Measurements from ENCODE around the gene E2F7.
A peak's percentile ranks its signal among the peaks of the same experiment; 100 is the strongest.
"Not testable (repeated sequence)": the region's sequence is repeated elsewhere in the genome, so short reads cannot be mapped to it uniquely, and the experiment has no call there.

E2F7 gene, protein sequence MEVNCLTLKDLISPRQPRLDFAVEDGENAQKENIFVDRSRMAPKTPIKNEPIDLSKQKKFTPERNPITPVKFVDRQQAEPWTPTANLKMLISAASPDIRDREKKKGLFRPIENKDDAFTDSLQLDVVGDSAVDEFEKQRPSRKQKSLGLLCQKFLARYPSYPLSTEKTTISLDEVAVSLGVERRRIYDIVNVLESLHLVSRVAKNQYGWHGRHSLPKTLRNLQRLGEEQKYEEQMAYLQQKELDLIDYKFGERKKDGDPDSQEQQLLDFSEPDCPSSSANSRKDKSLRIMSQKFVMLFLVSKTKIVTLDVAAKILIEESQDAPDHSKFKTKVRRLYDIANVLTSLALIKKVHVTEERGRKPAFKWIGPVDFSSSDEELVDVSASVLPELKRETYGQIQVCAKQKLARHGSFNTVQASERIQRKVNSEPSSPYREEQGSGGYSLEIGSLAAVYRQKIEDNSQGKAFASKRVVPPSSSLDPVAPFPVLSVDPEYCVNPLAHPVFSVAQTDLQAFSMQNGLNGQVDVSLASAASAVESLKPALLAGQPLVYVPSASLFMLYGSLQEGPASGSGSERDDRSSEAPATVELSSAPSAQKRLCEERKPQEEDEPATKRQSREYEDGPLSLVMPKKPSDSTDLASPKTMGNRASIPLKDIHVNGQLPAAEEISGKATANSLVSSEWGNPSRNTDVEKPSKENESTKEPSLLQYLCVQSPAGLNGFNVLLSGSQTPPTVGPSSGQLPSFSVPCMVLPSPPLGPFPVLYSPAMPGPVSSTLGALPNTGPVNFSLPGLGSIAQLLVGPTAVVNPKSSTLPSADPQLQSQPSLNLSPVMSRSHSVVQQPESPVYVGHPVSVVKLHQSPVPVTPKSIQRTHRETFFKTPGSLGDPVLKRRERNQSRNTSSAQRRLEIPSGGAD

DNA sequence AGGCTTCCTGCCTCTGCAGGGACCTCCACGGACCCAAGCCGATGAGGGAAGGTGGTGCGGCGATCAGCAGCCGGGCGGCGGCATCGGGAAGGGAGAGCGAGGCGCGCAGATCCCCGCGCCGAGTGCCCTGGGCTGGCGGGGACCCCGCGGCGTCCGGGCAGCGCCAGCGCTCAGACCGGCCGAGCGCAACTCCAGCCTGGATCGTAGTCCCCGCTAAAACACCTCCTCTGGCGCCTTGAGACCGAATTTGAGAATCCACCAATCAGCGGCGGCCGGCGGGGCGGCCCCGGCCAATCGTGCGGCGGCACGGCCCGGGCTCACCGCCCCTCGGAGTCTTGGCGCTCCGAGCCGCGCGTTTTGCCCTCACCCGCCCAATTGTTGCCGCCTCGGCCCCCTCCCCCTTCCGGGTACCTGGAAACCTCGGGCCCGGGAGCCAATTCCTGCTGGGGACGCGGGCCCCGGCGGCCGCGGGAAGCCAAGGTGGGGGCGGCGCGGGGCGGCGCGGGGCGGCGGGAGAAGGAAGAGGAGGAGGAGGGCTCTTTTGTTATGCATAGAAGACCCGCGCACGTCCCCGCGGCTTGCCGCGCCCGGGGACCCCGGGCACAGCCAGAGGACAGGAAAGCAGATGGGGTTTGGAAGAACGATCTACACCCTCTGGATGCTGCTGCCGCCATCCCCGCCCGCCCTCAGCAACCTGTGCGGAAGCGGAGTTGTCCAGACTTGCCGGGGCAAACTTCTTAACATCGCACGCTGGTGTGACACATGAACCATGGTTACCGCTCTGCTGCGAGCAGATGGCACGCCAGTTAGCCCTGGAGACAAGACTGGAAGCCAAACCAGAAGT is at the start of gene E2F7:
E2F7 (minus strand) TSS at position 209 of the 844 bp plus-strand sequence. CDS start 934 bp downstream, outside the sequence.
- peak; percentile 97 for DNase-seq

DNA sequence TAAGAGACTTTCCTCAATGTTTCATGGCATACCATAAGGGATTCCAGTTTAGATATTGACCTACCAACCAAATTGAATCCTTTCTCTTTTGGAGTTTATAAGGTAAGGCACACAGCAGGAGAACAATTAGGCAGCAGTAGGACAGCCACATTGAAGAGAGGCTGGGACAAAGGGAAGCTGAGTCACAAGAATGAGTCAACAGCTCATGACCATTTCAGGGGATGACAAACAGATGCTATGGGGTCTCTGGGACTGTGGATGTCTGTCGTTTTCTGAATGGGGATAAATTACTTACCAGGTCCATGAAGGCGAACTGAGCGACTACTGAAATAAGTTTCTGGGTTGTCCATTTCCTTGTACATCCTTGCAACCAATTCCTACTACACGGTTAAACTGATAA is 48.6 kb upstream of the E2F7 start:
- no peak for DNase-seq

DNA sequence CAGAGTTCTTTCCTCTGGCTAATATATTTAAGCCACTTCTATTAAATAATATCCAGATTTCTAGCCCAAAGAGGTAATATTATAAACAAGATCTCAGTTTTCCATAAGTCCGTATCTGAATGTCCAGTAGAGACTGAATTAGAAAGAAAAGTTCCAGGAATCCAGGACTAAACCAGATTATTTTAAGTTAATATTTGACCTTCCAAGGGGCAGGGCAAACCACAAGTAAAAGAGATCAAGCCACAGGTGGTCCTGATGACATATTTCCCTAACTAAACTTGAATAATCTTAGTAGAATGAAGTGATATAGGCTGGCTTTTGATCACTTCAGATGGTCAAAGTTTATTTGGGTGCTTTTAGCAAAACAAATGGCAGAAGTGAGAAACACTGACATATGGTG is 43.3 kb upstream of the E2F7 start:
- DNase-seq: no peak

DNA sequence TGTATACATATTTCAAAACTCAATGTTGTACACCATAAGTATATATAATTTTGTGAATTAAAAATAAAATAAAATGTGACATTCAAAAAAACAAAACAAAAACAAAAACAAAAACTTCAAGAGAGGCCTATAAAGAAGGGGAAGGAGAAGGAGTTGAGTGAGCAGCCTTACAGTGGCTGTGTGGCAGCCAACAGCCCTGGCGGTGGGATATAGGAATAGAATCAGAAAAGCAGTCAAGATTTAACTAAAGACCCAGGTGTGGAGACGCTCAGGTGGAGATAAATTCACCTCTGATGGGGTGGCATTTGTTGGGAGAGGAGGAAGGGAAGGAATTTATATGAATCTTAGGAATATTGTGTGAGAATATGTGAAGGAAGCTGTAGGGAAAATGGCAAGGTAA is 41.8 kb upstream of the E2F7 start:
- no peak for DNase-seq

DNA sequence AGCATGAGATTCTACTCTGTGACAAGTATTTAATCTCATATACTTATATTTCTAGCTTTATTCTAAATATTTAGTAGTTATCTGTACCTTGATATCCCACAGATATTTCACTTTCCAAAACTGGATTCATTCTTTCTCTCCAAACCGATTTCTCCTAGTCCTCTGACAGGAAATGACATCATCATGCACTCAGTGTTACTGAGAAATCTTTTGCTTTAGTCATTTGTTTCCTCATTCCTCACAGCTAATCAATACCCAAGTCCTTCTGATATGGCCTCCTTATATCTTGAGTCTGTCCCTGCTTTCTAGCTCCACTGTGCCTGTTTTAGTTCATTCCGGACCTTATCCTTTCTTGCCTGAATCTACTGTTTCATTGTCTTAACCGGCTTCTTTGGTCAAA is 39.4 kb upstream of the E2F7 start:
- DNase-seq: no peak

DNA sequence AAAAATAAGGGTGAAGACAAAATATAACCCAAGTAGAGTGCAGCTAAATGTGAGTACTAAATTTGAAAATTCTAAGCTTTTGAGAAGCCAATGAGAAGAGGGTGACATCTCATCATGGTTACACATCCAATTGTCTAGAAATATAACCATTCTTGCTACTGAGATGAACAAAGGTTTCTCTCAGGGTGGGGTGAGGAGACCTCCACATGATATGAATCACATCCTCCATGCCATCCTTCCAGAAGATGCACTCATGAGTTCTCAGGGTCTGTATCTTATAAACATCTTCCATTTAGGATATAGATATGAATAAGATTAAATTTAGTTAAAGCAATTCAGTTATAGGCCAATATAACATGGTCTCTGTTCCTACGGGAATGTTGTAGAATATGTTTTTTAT is 38.9 kb upstream of the E2F7 start:
- no peak for DNase-seq

DNA sequence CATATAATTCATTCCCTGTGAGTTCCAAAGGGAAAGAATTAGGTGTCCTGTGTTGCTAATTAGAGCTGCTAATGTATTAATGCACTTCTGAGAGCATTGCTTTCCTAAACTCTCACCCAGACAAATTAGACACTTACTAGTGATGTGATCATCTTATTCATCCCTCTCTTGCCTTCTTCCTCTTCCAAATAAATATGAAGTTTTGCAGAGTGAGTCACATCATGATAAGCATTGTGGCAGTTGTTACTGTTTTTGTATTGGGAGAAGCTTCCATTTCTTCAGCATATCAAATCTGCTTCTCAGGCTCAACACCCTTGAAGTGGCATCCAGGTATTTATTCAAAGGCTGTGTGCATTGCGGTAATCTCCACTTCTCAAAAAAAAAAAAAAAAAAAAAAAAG is 37.3 kb upstream of the E2F7 start:
- no peak for DNase-seq

DNA sequence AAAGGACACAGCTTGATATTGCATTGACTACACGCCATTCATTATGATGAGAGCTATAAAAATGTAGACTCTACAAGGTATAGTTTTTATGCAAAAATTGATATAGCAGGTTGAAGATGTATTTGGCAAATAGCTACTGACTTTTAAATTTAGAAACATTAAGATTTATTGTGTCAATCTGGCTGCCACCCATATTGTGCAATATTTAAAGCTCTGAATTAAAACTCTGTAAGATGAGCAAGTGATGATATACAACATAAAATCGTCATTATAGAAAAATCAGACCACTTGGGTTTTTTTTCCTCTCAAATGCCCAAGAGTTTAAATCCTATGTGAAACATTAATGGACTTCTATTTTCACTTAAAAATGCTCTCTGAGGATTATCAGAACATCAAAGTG is 36.8 kb upstream of the E2F7 start:
- no peak for DNase-seq

DNA sequence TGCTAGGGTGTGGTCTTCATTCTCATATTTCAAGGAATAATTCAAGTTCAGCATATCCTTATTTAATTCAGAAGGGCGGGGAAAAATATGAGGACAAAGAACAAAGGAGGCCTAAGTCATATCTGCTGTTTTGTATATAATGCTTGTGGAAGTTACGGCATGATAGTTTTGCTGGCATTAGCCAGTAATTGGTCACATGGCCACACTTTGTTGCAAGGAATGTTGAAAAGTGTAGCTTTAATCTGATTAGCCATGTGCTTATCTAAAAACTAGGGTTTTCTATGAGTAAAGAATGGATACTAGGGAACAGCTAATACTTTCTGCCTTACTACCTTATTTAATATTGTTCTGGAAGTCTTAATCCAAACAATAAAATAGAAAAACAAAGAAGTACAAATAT is 34.4 kb upstream of the E2F7 start:
- no peak for DNase-seq

DNA sequence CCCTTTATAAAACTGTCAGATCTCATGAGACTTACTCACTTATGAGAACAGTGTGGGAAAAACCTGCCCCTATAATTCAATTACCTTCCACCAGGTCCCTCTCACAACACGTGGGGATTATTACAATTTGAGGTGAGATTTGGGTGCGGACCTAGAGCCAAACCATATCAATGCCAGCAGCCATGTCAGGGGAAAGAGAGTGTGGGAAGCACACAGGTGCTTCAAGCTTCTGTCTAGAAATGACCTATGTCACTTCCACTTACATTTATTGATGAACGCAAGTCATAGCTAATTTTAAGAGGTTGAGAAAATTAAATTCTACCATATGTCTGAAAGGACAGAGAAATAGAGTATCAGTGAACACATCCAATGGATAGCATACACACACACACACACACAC is 32.5 kb upstream of the E2F7 start:
- no peak for DNase-seq

DNA sequence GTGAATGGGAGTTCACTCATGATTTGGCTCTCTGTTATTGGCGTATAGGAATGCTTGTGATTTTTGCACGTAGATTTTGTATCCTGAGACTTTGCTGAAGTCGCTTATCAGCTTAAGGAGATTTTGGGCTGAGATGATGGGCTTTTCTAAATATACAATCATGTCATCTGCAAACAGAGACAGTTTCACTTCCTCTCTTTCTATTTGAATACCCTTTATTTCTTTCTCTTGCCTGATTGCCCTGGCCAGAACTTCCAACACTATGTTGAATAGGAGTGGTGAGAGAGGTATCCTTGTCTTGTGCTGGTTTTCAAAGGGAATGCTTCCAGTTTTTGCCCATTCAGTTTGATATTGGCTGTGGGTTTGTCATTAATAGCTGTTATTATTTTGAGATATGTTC is 26.9 kb upstream of the E2F7 start:
- not testable (repeated sequence) for DNase-seq

DNA sequence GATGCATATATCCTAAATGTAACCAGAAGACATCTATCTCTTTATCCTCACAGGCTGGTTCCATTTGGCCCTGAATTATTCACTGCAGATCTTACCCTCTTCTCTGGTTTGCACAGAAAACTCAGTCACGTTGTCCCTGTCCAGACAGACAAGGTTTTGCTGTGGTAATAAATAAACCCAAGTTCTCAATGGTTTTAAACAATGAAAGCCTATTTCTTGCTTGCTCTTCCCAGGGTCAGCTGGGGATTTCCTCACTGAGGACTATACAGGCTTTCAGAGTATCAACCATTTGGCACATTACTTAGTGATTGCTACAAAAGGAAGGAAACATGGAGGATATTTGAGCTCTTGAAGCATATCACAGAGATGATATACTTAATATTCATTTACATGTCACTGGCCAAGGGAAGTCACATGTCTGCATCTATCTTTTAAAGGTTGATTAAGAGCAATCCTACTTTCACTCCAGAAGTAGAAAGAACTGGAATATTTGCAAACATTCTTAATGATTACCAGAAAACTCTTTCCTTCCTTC is 24.4 kb upstream of the E2F7 start:
- DNase-seq: no peak

DNA sequence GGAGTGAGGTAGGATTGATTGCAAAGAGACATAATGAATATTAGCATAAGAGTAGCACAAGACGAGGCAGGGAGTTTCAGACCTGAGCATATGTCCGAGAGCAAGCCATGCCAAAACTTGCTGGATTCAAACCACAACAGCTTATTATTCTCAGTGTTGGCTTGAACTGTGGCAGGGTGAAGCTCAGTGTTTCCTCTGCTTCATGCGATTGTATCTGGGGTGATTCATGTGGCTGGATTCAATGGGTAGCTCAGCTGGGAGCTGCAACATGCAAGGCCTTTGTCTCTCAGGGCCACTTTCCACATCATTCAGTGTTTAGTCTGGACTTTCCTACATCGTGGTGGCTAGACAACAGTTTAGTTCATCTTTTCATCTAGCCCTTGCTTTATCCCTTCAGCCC is 22.1 kb upstream of the E2F7 start:
- no peak for DNase-seq

DNA sequence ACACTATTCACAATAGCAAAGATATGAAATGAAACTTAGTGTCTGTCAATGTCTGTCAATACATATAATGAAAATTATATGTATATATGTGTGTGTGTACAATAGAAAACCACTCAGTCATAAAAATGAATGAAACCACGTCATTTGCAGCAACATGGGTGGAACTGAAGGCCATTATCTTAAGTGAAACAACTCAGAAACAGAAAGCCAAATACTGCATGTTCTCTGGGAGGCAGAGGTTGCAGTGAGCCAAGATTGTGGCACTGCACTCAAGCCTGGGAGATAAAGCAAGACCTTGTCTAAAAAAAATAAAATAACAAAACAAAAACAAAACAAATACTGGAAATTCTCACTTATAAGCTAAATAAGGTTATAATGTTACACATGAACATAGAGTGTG is 16.7 kb upstream of the E2F7 start:
- DNase-seq: no peak

DNA sequence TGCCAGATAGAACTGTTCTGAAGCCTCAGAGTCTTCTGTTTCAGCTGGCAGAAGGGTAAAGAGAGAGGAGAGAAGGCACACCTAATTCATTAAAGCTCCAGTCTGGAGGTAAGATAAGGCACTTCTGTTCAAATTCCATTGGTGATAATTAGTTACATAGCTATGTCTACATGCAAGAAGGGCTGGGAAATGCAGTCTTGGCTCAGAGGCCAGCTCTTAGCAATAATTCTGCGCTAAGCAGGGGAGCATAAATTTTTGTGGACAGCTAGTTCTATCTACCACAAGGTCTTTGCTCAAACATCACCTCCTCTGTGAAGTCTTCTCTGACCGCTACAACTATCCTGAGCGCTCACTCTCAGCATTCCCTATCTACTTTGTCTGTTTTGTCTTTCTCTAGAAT is 14.3 kb upstream of the E2F7 start:
- DNase-seq: no peak

DNA sequence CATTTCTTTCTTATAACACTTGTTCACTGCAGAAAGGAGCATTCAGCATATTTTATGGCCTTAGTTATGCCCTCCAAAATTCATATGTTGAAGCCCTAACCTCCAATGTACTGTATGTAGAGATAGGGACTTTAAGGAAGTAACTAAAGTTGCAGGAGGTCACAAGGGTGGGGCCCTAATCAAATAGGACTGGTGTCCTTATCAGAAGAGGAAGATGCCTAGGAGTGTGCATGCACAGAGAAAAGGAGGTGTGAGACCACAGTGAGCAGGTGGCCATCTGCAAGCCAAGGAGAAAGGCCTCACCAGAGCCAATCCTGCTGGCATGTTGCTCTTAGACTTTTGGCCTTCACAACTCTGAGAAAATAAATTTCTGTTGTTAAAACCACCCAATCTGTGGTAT is 12.9 kb upstream of the E2F7 start:
- DNase-seq: no peak

DNA sequence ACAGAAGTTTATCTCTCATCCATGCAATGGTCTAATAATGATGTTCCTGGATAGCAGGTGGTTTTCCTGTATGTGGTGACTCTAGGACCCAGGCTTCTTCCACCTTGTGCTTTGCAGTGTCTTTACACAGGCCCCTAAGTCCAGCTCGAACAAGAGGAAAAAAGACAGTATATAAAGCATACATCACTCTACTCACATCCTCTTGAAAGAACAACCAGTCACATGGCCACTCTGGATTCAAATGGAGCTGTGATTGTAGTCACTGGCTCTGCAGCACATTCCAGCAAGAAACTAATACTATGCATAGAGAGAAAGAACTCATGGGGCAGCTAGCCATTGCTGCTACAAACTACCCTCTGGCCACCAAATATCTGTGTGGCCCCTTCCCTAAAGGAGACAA is 11.5 kb upstream of the E2F7 start:
- no peak for DNase-seq

DNA sequence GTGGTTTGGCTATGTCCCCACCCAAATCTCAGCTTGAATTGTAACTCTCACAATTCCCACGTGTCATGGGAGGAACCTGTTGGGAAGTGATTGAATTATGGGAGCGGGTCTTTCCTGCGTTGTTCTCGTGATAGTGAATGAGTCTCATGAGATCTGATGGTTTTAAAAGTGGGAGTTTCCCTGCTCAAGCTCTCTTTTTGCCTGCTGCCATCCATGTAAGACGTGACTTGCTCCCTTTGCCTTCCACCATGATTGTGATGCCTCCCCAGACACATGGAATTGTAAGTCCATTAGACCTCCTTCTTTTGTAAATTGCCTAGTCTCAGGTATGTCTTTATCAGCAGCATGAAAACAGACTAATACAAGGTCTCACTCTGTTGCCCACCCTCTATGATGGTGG is 8.5 kb upstream of the E2F7 start:
- DNase-seq: not testable (repeated sequence)

DNA sequence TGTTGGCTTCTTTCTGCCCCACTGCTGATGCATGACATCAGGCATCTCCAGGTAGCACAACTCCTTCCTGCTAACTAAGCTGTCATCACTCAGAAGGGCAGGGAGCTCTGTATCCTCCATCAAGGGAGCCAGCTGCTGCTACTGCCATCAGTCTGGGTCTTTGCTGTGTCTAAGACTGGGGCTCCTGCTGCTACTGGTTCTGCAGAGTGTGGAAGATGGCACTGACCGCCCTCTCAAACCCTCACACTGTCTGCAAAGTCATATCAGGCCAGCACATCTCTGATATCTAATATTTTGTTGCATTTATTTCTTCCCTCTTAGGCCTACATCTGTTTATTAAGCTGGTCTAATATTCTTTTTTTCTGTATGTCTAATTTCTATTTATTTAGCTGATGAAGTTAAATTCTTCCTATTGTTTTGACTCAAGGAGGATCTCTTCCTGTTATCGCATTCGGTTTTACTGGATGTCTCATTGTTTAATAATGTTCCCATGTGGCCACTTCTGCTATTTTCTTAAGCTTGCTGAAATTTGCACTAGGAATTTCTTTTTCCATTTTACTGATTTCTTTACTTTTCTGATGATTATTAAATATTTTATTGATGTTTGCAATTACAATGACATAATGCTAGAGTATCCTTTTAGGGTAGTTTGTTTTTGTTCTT is 7.6 kb upstream of the E2F7 start:
- DNase-seq: no peak

DNA sequence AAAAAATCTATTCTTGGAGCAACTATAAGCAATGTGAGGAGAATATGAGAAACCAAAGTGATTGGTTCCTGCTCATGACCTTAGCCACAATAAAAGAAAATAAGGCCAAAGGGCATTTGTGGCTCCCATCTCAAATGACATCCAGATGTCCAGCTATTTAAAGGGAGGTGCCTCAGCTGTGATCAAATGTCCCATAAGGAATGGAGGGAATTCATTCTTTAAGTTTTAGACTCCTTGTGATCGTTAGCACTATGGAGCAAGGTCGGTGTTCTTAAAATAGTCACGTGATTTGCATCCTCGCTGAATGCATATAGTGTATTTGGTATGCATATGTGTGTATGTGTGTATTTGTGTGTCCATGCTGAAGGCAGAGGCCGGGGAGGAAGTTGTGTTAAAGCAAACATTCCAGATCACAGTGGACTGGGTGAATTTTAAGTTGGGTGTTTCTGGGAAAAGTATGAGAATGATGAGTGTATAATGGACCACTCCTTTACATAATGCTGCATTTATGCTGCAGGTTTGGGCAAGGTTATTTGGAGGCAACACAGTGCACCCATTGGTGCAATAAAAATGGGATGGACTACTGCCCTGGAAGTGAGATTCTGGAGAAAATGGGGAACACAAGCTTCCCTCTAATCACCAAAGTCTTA is 5.6 kb upstream of the E2F7 start:
- no peak for DNase-seq

DNA sequence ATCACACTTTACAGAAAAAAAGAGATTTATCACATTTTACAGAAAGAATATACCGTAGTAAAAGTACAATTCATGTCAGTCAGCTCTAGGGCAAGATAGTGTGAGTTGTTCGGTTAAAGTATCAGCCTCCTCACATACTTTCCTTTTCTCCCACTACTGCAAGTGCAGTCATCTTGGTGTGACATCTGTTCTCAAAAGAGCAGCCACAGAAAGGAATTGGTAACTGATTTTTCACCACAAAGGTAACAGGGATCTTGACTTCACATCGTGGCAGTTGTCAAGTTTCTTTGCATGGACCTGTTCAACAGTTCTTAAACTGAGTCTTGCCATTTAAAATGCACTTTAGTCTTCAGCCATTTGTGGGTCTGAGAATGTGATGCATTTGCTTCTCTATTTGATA is 5.0 kb upstream of the E2F7 start:
- DNase-seq: no peak

DNA sequence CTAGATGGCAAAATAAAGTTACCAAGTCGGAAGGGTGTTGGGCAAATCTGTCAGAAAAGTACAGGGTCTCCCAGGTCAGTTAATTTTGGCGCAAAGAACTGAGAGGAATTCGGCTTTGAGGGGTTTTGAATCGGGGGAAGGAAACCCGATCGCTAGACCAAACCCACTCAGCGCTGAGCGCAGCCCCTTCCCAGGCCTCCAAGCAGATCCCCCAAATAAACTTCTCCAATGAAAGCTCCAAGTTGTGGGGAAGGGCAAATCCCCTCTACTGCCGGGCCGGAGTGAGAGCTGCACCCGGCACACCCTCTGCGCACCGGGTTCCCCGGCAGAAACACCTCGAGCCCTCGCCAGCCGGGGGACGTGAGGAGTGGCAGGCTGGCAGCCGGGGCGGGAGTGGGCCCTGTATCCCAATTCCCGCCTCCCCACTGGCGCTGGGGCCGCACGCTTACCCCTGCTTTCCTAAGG is 441 bp downstream of the E2F7 start:
- peak; percentile 70 for DNase-seq

Measured in NCI-H1105 treated with DMSO at 0.1 percent for 48 hours (cell line).